ENCODE results near the gene HRH1.
A peak's percentile ranks its signal among the peaks of the same experiment; 100 is the strongest.
"Not testable (repeated sequence)": the region's sequence is repeated elsewhere in the genome, so short reads cannot be mapped to it uniquely, and the experiment has no call there.

HRH1 gene

DNA sequence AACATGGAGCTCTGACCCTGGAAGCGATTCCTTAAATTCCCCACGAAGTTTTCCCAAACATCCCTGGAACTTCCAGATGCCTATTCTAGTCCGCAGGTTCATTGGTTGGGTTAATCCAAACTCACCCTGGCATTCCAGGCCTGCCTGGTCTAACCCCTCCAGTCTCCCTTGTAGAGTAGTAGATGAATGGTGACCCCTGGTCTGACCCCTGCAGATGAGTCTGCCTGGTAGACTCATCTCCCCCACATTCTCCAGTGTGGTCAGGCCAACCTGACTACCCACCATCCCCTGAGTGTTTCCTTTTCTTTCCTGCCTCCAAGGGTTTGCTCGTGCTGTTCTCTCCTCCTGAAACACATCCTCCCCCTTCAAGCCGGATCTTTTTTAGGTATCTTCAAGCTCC, 10.8 kb upstream of the HRH1 start:
- no peak for DNase-seq (ENCODE audit: low spot score)

DNA sequence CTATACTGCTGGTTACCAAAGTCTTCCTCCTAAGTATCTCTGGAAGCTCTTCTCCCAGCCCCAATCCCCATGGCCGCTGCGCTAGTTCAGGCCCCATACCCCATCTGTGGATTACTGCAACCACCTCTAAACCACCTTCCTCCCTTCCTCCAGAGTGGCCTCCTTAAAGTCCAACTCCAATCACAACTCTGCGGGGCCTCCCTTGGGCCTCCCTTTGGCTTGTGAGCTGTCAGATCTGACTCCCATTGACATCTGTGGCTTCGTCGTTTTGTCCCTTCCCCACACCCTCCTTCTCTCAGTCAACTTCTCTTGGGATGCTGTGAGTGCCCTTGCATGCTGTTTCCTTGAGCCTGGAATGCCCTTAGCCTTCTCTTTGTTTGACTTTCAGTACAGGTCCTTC, 9.3 kb upstream of the HRH1 start:
- no peak for DNase-seq (ENCODE audit: low spot score)

DNA sequence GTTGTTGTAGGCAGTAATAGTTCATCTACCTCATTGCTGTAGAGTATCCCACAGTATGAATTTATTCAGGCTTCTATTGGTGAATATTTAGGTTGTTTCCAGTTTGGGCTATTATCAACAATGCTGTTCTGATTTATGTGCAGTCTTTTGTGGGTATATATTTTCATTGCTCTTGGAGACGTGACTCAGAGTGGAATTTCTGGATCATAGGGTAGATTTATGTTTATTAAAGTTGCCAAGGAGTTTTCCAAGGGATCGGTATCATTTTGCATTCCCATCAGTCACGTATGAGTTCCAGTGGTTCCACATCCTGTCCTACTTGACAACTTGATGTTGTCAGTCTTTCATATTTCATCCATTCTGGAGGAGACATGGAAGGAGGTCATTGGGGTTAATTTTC, 8.4 kb upstream of the HRH1 start:
- DNase-seq (ENCODE audit: low spot score): no peak

DNA sequence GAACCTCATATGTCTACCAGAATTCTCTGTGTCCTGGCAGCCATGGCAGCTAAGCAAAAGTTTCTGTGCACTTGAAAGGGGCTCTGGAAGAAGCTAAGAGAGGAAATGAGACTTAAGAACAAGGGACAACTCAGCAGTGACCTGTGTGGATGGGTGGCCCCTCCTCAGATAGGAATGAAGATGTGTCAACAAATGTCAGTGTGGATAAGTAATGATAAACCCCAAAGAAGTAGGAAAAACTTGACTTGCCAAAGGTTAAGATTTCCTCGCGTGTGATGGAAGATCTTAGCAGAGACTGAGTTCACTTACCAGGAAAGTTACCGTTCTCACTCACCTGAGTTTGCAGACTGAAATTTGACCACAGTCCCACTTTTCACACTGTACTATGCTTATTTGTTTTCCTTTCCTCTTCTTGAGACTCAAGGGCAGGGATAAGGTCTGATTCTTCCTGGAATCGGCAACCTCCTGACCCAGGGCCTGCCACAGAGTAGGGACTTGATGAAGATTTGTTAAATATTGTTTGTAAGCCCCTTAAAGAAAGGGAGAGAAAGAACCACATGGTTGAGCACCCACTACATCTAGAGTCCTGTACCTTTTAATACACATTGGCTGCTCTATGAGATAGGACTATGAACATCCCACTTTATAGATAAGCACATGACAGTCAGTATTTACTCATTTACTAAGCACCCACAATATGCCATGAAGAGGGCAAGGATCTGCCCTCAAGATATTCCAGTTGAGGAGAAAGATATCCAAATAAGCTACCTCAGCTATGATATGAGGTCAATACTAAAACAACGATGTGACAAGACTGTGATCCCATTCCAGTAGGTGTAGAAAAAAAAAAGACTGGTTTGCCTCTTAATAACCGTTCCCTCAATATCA, 7.3 kb upstream of the HRH1 start:
- DNase-seq (ENCODE audit: low spot score): no peak

DNA sequence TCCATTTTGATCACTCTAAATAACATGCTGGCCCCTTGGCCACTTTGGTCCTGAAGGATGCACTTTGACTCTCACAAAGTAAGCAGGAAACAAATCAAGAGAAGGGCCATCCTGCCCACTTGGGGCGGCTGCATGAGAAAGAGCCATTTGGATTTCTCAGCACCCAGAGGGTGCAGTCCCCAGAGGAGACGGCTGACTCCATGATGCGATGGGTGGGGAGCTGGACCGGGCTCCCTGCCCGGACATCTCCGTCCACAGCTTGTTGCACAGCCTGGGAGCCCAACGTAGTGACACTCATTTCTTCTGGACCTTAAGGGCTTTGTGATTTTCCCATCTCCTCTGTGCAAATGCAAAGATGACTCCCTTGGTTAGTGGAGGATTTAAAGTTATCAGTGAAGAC, 4.0 kb upstream of the HRH1 start:
- no peak for DNase-seq (ENCODE audit: low spot score)

DNA sequence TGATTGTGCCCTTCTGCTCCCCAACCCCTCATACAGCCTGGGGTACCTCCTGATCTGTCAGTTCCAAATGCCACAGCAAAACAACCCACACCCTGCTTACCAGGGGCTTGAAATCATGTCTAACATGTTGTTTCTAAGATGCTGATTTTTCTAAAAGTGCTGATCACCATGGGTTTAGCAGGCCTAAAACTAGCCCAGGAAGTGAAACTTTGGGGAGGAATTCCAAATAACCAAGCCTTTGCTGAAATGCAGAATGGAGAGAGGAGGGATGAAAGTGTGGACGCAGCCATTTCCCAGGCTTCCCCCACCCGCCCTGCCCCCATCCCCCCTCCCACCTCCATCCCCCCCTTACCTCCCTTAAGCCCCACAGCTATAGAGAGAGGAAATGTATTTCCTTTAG, 2.0 kb upstream of the HRH1 start:
- peak; percentile 34 for DNase-seq (ENCODE audit: low spot score)

DNA sequence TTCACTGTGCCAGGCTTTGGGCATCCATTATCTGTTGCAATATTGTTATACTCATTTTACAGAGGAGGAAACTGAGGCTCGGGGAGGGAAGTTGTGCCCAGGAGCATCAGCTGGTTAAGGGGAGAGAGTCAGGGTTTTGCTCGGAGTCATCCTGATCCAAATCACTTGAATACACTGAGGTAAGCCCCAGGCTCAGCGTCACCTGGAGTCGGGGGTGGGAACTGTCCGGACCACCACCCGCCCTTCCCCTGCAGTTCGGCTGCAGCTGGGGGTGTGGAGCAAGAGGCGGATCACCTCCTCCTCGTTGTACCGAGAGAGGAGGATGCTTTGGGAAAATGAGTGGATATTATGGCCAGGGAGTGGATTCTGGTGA, 646 bp downstream of the HRH1 start:
- DNase-seq (ENCODE audit: low spot score): no peak

DNA sequence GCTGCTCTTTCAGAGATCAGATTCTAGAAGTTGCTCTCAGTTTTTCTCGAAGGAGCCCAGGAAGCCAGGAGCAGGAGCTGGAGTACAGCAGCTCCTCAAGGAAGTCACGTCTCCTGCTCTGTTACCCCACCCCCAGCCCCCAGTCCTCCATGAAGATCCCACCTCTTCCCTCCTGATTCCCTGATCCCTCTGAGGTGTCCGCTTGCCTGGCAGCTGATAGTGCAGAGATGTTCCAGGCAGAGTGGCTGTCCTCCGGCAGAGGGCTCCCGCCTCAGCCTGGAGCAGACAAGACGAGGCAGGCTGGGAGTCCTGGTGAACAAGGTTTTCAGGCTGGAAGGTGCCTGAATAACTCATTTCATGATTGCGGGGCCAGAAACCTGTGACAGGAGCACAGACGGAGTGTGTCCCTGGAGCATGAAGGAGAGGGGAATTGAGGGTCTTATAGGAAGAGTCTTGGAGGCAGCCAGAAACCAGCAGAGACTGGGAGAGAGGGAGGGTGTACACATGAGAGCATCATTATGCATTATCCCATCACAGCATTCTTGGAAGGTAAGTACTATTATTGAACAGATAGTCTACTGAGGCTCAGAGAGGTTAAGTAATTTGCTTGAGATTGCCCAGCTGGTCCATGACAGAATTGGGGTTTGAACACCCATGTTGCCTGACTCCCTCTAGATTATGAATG, 1.2 kb downstream of the HRH1 start:
- peak; percentile 55 for DNase-seq (ENCODE audit: low spot score)

DNA sequence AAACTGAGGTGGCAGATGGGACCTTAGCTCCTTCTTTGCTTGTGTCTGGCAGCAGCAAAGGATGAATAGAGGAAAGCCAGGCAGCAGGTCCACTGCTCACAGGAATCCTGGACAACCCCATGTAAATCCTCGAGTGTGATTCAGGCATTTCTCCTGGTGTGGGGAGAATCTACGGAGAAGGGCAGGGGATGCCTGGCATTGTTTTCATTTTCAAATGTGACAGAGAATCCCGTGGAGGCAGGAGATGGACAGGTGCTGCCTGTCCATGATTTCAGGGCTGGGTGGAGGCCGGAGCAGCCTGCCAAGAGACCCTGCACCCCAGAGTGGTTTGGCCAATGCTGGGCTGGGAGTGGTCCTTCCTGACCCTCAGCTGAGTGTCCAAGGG, 1.7 kb downstream of the HRH1 start:
- DNase-seq (ENCODE audit: low spot score): no peak

DNA sequence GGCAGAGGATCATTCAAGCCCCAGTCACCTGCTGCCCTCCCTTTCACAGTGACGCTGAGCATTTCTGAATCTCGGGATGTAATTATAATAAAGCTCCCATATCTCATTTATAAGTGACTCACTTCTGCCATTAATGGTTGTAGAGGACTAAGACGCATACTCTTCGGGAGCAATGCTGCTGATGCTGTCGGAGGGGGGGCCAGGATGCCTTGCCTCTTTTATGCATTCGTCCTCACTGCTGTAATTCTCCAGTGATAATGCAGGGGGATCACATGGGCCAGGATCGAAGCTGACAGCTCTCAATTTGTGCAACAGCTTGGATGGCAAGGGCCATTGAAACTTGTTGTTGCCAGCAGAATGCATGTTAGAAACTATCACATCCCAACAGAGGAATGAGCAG, 3.1 kb downstream of the HRH1 start:
- DNase-seq (ENCODE audit: low spot score): no peak

DNA sequence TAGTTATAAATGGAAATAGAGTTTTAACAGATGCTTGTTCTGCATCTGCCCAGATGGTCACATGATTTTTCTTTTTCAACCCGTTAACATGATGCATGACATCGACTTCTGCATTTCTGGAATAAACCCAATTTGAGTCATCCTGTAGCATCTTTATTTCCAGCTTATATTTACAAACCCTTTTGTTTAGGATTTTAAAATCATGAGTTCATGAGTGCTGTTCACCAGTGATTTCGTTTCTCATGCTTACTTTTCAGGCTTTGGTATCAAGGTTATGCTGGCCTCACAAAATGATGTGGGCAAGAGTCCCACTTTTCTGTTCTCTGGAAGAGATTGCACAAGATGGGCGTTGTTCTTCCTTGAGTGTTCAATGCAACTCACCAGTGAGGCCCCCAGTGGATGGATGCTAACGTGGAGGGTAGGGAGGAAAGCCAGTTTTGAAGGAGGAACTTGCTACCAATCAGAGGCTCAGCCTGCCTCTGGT, 5.2 kb downstream of the HRH1 start:
- peak; percentile 28 for DNase-seq (ENCODE audit: low spot score)

DNA sequence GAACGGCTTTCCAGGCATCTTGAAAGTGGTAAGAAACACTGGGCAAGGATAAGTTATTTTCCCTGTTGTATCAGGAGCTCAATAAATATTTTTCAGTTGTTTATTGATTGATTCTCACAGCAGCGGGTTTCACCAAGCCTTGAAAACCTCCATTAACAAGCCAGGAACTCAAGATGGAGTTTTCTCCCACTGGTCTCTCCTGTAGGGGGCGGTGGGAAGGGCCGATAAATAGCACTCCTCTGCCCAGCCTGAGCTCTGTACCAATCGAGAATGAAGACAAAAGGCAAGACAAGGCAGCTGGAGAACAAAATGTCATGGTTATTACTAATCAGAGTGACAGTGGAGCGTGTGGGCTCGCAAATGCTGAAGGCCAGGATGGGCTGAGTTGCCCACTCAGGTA, 7.4 kb downstream of the HRH1 start:
- DNase-seq (ENCODE audit: low spot score): no peak

DNA sequence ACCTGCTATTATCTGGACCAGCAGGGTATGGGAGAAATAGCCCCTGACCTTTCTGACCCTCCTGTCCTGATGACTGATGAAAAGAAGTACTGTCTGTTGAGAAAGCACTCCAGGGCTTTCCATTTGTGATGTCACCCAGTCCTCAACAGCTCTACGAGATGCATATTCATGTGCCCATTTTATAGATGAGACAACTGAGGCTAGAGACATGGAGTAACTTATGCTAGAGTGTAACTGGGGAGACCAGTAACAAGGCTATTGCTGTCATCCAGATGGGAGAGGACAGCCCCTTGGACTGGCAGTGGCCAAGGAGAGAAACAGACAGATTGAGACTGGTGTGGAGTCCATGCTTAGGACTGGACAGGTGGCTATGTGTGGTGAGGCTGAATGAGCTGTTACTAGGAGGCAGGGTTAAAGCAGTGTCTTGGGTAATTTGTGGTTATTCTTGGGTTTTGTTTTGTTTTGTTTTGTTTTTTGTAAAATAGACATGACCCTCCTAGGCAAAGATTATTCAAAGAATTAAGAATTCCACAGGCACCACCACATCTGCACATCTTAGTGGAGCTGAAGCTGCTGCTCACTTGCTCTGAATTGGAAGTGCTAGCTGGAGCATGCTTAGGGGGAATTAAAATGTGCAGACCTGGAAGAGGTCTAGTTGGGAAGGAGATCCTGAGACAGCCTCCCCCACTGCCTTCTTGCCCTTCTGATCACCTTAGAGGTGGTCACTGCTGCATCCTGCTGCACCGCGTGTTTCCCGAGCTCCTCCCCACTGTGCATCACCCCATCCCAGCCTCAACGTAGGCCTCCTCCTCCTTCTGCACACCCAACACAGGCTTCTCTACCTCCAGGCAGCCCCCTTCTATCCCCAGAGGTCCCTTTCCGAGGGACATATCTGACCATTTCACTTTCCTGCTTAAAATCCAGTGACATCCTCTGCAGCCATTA, 8.4 kb downstream of the HRH1 start:
- DNase-seq (ENCODE audit: low spot score): no peak

DNA sequence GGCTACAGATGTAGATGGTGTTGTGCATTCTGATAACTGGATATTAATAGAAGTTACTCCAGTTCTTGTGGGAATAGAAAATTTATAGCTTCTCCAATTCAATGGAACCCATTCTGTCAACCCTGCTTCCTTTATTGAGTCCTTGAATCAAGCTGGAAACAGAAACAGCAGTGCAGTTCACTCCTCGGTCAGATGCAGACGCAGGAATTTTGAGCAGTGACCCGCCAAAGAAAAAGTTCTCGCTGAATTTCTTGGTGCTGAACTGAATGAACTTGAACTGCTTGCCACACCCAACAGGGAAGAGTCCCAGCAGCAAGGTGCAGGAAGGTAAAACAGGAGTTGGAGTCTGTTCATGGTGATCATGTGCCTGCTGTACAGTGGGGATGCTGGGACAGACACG, 10.3 kb downstream of the HRH1 start:
- no peak for DNase-seq (ENCODE audit: low spot score)

DNA sequence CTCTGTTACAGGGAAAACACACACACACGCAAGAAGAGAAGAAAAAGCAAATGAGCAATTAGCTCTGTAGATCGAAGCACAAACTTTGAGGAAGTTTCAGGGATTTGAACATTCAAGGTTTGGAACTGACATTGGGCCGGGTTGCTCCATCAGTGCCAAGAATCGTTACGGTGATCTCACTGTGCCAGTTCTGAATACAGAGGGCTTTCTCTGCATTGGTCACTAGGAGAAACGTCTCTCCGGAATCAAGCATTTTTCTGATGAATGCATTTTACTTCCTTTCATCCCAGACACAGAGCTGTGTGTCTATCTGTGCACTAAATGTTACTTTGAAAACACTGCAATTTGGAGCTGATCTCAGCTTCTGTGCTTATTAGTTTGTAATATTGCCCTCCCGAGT, 11.2 kb downstream of the HRH1 start:
- DNase-seq (ENCODE audit: low spot score): peak; percentile 32

DNA sequence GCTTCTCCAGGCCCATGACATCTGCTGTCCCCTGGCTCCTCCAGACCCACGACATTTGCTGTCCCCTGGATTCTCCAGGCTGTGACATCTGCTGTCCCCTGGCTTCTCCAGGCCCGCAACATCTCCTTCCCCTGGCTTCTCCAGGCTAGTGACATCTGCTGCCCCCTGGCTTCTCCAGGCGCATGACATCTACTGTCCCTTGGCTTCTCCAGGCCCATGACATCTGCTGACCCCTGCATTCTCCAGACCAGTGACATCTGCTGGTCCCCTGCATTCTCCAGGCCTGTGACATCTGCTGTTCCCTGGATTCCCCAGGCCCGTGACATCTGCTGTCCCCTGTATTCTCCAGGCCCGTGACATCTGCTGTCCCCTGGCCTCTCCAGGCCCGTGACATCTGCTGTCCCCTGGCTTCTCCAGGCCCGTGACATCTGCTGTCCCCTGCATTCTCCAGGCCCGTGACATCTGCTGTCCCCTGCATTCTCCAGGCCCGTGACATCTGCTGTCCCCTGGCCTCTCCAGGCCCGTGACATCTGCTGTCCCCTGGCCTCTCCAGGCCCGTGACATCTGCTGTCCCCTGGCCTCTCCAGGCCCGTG, 12.6 kb downstream of the HRH1 start:
- not testable (repeated sequence) for DNase-seq (ENCODE audit: low spot score)

DNA sequence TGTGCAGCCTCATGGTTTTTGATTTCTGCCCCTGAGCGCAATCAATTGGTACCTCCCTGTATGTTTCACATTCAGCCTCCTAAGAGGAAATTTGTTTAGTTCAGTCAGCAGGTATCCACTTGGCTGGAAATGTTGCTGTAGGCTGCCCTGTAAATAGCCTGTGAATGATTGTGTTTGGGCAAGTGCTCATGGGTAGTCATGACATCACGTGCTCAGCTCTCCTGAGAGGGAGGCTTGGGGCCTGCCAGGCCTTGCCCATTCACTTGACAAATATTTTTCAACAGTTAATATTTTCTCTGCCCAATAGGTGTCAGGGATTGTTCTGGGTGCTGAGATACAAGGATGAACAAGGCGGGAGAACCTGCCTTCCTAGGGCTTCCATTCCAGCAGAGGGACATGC, 13.3 kb downstream of the HRH1 start:
- no peak for DNase-seq (ENCODE audit: low spot score)

DNA sequence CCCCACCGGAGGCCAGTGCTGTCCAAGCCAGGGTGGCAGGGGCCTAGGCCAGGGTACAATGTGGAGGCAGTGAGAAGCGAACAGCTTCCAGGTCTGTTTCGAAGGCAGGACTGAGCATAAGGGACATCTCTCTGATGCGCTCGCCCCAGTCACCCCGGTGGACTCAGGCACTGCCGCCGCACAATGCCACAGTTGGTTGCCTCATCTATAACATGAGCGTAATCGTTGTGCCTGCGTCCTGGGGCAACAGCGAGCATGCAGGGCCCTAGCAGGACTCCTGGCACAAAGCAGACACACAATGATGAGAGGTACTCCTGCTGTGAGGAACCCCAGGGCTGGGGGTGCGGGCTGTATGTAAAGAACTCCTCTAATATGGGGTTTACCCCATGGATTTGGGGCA, 14.1 kb downstream of the HRH1 start:
- DNase-seq (ENCODE audit: low spot score): no peak

DNA sequence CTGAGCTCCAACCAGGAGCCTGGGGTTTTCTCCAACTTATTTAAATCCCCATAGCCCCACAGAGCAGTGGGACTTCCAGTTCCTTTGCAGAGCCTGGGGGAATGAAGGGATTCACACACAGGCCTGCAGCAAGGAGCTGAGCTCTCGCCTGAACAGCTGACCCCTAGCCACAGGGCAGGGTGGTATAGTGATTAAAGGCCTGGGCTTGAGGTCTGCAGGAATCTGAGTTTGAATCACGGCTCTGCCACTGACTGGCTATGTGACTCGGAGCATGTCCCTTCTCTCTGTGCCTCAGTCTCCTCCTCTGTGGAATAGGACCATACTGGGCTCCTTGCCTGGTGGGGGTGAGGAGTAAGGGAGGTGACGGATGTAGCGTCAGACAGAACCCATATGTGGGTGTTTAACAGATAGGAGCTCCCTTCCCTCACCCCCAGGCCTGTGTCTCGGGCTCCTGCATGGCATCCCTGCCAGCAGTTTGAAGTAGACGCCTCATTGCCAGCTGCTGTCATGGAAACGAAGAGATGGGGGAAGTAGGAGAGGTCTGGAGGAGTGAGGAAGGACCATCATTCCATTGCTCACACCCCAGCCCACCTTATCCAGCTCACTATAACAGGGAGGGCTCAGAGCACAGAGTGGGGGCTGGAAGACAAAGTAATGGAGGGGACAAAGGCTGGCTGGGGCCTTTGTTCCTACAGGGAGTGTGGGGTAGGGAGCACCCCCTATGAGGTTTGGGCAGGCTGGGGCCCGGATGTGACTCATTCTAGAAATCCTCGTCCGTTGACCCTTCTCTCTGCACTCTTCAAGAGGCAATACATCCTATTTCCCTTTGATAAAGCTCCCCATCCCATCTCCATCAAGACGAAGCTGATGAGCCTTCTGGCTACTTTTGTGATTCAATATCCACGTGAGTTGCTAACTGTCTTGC, 14.8 kb downstream of the HRH1 start:
- DNase-seq (ENCODE audit: low spot score): no peak

DNA sequence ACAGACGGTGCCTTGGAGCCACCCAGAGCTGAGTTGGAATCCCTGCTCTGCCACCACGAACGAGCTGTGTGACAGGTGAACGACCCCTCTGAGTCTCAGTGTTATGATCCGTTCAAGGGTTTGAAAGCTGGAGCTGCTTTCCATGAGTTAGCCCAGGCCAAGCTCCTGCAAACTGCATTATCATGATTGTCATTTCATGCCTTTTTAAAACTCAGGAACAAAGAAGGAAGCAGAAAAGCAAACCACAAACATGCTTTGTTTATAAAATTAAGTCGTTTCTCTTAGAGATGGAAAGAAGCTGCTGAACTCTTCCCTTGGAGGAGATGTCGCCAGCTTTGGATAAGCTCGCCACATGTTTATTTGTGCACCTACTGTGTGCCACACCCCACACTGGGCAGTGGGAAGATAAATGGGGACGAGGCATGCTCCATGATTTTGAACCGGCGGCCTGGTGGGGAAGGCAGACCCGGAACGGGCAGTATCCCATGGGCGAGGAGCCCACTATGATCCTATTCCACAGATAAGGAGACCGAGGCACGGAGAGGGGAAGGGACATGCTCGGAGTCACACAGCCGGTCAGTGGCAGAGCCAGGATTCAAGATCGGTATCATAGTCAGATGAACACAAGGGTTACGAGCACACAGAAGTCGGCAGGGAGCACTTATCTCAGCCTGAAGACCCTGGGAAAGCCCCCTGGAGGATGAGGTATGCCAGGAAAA, 15.9 kb downstream of the HRH1 start:
- no peak for DNase-seq (ENCODE audit: low spot score)
